PFSK-1 (cell line): ENCODE measurements around the gene PRMT3.

Experiments used
- POLR2AphosphoS5 ChIP-seq: IDR thresholded peaks from 2 replicates; pipeline ENCODE4 v1.6.1; 2012; ENCODE audit warnings: low read depth, mild to moderate bottlenecking, control low read depth, low read length, moderate library complexity
- REST ChIP-seq, 2 experiments: IDR thresholded peaks; 2 replicates each; pipeline versions ENCODE4 v1.6.1 to v1.8.0; 2011 to 2012; ENCODE audit warnings: low read depth in 2 of 2, low read length in 2 of 2, control low read depth in 1 of 2, inconsistent platforms in 1 of 2, mild to moderate bottlenecking in 1 of 2, moderate library complexity in 1 of 2; ENCODE audit not compliant: insufficient read depth in 1 of 2

DNA sequence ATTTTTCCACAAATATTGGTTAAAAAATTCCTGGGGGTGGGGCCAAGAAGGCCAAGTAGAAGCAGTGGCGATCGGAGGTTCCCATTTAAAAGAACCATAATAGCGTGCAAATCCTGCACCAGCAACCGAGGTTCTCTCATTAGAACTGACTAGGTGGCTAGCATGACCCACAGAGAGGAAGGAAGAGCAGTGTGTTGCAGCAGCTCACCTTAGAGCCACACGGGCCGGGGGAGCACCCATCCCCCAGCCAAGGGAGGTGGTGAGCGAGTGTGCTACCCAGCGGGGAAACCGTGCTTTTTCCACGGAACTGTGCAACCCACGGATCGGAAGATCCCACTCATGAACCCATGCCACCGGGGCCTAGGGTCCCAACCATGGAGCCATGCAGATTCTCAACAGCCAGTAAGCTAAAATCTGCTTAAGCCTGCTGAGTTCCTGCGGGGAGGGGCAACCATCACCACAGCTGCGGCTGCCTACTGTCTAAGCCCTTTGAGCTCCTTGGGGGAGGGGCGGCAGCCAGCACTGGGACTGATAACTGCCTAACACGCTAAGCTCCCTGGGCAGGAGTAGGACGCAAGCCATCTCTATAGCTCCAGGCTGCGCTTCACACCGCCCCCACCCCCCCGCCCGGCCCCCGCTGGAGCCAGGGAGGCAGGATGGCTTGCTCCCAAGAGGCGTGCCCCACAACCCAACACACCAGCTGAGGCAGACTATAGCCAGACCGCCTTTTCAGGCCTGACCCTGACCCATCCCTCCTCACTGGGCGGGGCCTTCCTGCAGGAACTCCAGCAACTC, 45.0 kb upstream of the PRMT3 start:
- TF ChIP-seq REST (IDR thresholded peaks at IDR 0.05; ENCODE audit: insufficient read depth in 1 of 2, low read depth in 2 of 2, low read length in 2 of 2) = no peak
- no peak for TF ChIP-seq POLR2AphosphoS5
